ENCODE measurements around the gene HPS5.

DNA sequence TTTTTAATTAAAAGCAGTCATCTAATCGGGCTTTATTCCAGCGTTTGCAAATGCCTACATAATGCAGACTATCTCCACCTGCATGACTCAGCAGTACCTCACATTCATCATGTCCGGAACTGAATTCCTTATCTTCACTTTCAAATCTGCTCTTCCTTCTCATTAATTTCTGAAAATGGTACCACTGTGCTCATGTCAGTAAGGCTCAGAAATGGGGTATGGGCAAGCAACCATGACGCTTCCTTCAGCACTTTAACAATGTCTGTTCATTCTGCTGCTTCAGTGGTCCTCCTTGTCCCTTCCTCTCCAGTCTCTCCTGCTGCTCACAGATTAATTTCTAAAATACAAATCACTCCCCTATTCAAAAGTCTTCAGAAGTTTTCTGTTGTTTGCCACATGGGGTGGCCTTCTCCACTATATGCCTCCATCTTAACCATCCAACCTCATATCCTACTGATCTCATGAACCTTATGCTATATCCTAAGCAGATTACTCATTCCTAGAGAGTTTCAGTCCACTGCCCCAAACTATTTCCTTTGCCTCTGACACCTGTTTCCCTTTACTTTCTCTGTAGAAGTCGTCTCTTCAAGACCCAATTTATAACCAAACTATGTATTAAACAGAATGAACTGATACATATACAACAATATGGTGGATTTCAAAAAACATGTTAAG is 7.4 kb upstream of the HPS5 start:
- TF ChIP-seq CTCF (IDR thresholded peaks at IDR 0.05) (no peak), POLR2A (IDR thresholded peaks at IDR 0.05) (no peak)

Measured in breast epithelium (tissue), 3 donors.